H9 (cell line): ENCODE data around the gene ALDH1B1. TPM values are rescaled to one million over a fixed set of nuclear protein-coding genes. Genes with fewer than 3 reads are reported as not detected.

ENCODE experiments used
- DNase-seq: peaks from one replicate; pipeline ENCODE4 v3.0.0-alpha.2; 2017
- H2AFZ ChIP-seq: one replicate; pipeline ENCODE4 v1.6.1; 2013; ENCODE audit warnings: mild to moderate bottlenecking, low read length, control low read depth, moderate library complexity
- H2AK5ac ChIP-seq: 2 replicates; pipeline ENCODE4 v1.6.1; 2013; ENCODE audit warnings: low read length, control low read depth, mixed read lengths; ENCODE audit not compliant: insufficient read length
- H2BK120ac ChIP-seq: one replicate; pipeline ENCODE4 v1.6.1; 2013; ENCODE audit warnings: low read depth, mild to moderate bottlenecking, low read length, control low read depth, inconsistent platforms; ENCODE audit not compliant: poor library complexity, severe bottlenecking
- H2BK12ac ChIP-seq: 2 replicates; pipeline ENCODE4 v1.6.1; 2013; ENCODE audit warnings: low read length, control low read depth, mixed read lengths, low read depth; ENCODE audit not compliant: insufficient read length
- H2BK15ac ChIP-seq: 2 replicates; pipeline ENCODE4 v1.6.1; 2013; ENCODE audit warnings: low read depth, low read length, control low read depth
- H2BK20ac ChIP-seq: one replicate; pipeline ENCODE4 v1.6.1; 2013; ENCODE audit warnings: low read depth, mild to moderate bottlenecking, low read length, control low read depth, inconsistent platforms; ENCODE audit not compliant: poor library complexity, severe bottlenecking
- H2BK5ac ChIP-seq: 2 replicates; pipeline ENCODE4 v1.6.1; 2013; ENCODE audit warnings: low read length, control low read depth, mixed read lengths; ENCODE audit not compliant: insufficient read length
- H3K14ac ChIP-seq: 2 replicates; pipeline ENCODE4 v1.6.1; 2013; ENCODE audit warnings: low read length, control low read depth; ENCODE audit not compliant: insufficient read depth
- H3K18ac ChIP-seq: 2 replicates; pipeline ENCODE4 v1.6.1; 2013; ENCODE audit warnings: low read depth, mild to moderate bottlenecking, mixed read lengths, low read length, control low read depth; ENCODE audit not compliant: insufficient read length
- H3K23ac ChIP-seq: 2 replicates; pipeline ENCODE4 v1.6.1; 2013; ENCODE audit warnings: low read length, control low read depth, mixed read lengths, low read depth; ENCODE audit not compliant: insufficient read length
- H3K23me2 ChIP-seq: 2 replicates; pipeline ENCODE4 v1.6.1; 2013; ENCODE audit warnings: low read depth, mild to moderate bottlenecking, mixed read lengths, low read length, control low read depth; ENCODE audit not compliant: insufficient read length, poor library complexity, severe bottlenecking
- H3K27ac ChIP-seq: 2 replicates; pipeline ENCODE4 v1.5.1; 2013; ENCODE audit warnings: low read length, control low read depth, mixed read lengths, low read depth; ENCODE audit not compliant: insufficient read length
- H3K27me3 ChIP-seq: 2 replicates; pipeline ENCODE4 v1.6.1; 2013; ENCODE audit warnings: low read length, control low read depth, inconsistent platforms; ENCODE audit not compliant: insufficient read depth
- H3K4ac ChIP-seq: 2 replicates; pipeline ENCODE4 v1.6.1; 2013; ENCODE audit warnings: low read depth, mild to moderate bottlenecking, control low read depth, inconsistent platforms, low read length, moderate library complexity
- H3K4me1 ChIP-seq: 2 replicates; pipeline ENCODE4 v1.6.1; 2013; ENCODE audit warnings: low read length, control low read depth, inconsistent platforms; ENCODE audit not compliant: insufficient read depth
- H3K4me2 ChIP-seq: 2 replicates; pipeline ENCODE4 v1.6.1; 2013; ENCODE audit warnings: low read length, control low read depth, mixed read lengths; ENCODE audit not compliant: insufficient read length, insufficient read depth
- H3K56ac ChIP-seq: 2 replicates; pipeline ENCODE4 v1.6.1; 2013; ENCODE audit warnings: low read depth, mild to moderate bottlenecking, mixed read lengths, low read length, control low read depth; ENCODE audit not compliant: insufficient read length
- H3K79me1 ChIP-seq: 2 replicates; pipeline ENCODE4 v1.6.1; 2013; ENCODE audit warnings: low read depth, mild to moderate bottlenecking, moderate library complexity, low read length, control low read depth, inconsistent platforms; ENCODE audit not compliant: insufficient read depth, poor library complexity, severe bottlenecking
- H3K79me2 ChIP-seq: 2 replicates; pipeline ENCODE4 v1.6.1; 2013; ENCODE audit warnings: low read length, control low read depth, inconsistent platforms; ENCODE audit not compliant: insufficient read depth
- H3K9ac ChIP-seq: 2 replicates; pipeline ENCODE4 v1.6.1; 2013; ENCODE audit warnings: low read length, control low read depth, mixed read lengths; ENCODE audit not compliant: insufficient read length; ENCODE audit errors: extremely low read depth
- H3K9me3 ChIP-seq: one replicate; pipeline ENCODE4 v1.6.1; 2013; ENCODE audit warnings: low read depth, low read length, inconsistent platforms; ENCODE audit not compliant: control insufficient read depth
- H3T11ph ChIP-seq: one replicate; pipeline ENCODE4 v1.6.1; 2013; ENCODE audit warnings: mild to moderate bottlenecking, low read length, control low read depth, inconsistent platforms
- H4K20me1 ChIP-seq: one replicate; pipeline ENCODE4 v1.6.1; 2013; ENCODE audit not compliant: control insufficient read depth, insufficient read length, insufficient read depth
- H4K5ac ChIP-seq: 2 replicates; pipeline ENCODE4 v1.6.1; 2013; ENCODE audit warnings: low read depth, mild to moderate bottlenecking, mixed read lengths, low read length, control low read depth; ENCODE audit not compliant: insufficient read length
- H4K8ac ChIP-seq: replicated peaks from 2 replicates; pipeline ENCODE4 v1.6.1; 2013; ENCODE audit warnings: low read length, control low read depth, mixed read lengths, low read depth; ENCODE audit not compliant: insufficient read length
- H4K91ac ChIP-seq: 2 replicates; pipeline ENCODE4 v1.6.1; 2013; ENCODE audit warnings: low read depth, mild to moderate bottlenecking, moderate library complexity, mixed read lengths, low read length, control low read depth; ENCODE audit not compliant: insufficient read length
- H3K27ac Mint-ChIP-seq, 3 experiments: 2 replicates in 2 of 3; 3 replicates in 1 of 3; pipeline ENCODE4 v1.8.0; 2020 to 2021; ENCODE audit warnings: mixed read lengths in 3 of 3, mild to moderate bottlenecking in 1 of 3, moderate library complexity in 1 of 3
- H3K27me3 Mint-ChIP-seq: 2 replicates; pipeline ENCODE4 v1.8.0; 2021; ENCODE audit warnings: low read depth, mild to moderate bottlenecking, moderate library complexity, mixed read lengths
- H3K36me3 Mint-ChIP-seq, 3 experiments: 2 replicates in 2 of 3; 3 replicates in 1 of 3; pipeline ENCODE4 v1.8.0; 2020 to 2021; ENCODE audit warnings: low read depth in 3 of 3, mixed read lengths in 3 of 3; ENCODE audit not compliant: insufficient read depth in 1 of 3
- H3K4me1 Mint-ChIP-seq, 2 experiments: 2 replicates each; pipeline ENCODE4 v1.8.0; 2020; ENCODE audit warnings: mixed read lengths in 2 of 2
- H3K4me3 Mint-ChIP-seq, 2 experiments: 2 replicates in 1 of 2; 3 replicates in 1 of 2; pipeline ENCODE4 v1.8.0; 2020 to 2021; ENCODE audit warnings: mild to moderate bottlenecking in 2 of 2, mixed read lengths in 2 of 2, moderate library complexity in 1 of 2
- H3K9me3 Mint-ChIP-seq, 2 experiments: 2 replicates in 1 of 2; 3 replicates in 1 of 2; pipeline ENCODE4 v1.8.0; 2020; ENCODE audit warnings: mild to moderate bottlenecking in 2 of 2, mixed read lengths in 2 of 2, moderate library complexity in 1 of 2
- CTCF ChIP-seq: fragments of 200-600 bp; sonication (generic); conservative IDR thresholded peaks from 3 replicates; pipeline ENCODE4 v1.8.0; 2021; ENCODE audit warnings: antibody characterized with exemption, mild to moderate bottlenecking
- WGBS: extraction: QIAGEN DNeasy Blood & Tissue Kit; methylation state at CpG from one replicate; pipeline ENCODE4 v1.1.7; 2013; ENCODE audit warnings: missing lambda C conversion rate, low lambda C conversion rate, mixed read lengths; ENCODE audit not compliant: insufficient read length; ENCODE audit errors: extremely low coverage; 5-methylcytosine and 5-hydroxymethylcytosine counted together
- total RNA-seq: library from RNA; stranded (reverse); gene quantifications from 2 replicates; pipeline ENCODE4 v1.2.1, GENCODE V29; 2021

The ALDH1B1 gene
- total RNA-seq, 1 experiment from 2014 or later: 49.6 TPM

GRCh38 chr9:38431116-38431515 is 38.6 kb downstream of the ALDH1B1 start:
- Histone ChIP-seq H3K14ac (no peak overlapping the region), H3T11ph (no peak overlapping the region), H3K4me2 (no peak overlapping the region), H2AK5ac (no peak overlapping the region), H2BK12ac (no peak overlapping the region), H2BK20ac (no peak overlapping the region), H4K91ac (no peak overlapping the region), H3K23ac (no peak overlapping the region), H3K79me2 (no peaks in the 10 kb centered on the region), H3K27me3 (no peaks in the 10 kb centered on the region; the same call in 1 of the 2 replicates), H3K56ac (no peak overlapping the region), H3K23me2 (no peaks in the 10 kb centered on the region), H4K8ac (no peak overlapping the region), H3K4ac (no peak overlapping the region), H2BK5ac (no peak overlapping the region), H4K20me1 (no peaks in the 10 kb centered on the region), H3K27ac (no peak overlapping the region), H2AFZ (no peak overlapping the region), H3K9ac (no peak overlapping the region), H3K79me1 (no peaks in the 10 kb centered on the region), H2BK15ac (no peak overlapping the region), H2BK120ac (no peak overlapping the region), H3K18ac (no peak overlapping the region), H3K4me1 (no peaks in the 10 kb centered on the region), H3K9me3 (no peaks in the 10 kb centered on the region), H4K5ac (no peak overlapping the region)
- Mint-ChIP-seq H3K4me1 (peaks cover 30 to 36% of the 10 kb centered on the region in 2 experiments), H3K9me3 (no peaks in the 10 kb centered on the region), H3K27me3 (peaks cover 35% of the 10 kb centered on the region), H3K4me3 (no peak overlapping the region), H3K27ac (no peak overlapping the region), H3K36me3 (no peaks in the 10 kb centered on the region)
- TF ChIP-seq CTCF: no peak
- no CpG with 5 or more reads among the region's 4 CpGs for WGBS
- no peak for DNase-seq
